Spleen (tissue), 11 donors: ENCODE results near the gene BANF1. TPM values are rescaled to one million over a fixed set of nuclear protein-coding genes. Genes with fewer than 3 reads are reported as not detected.

Source experiments
- DNase-seq: peaks from one replicate; pipeline ENCODE4 v3.0.0-alpha.2; 2020
- H3K27ac ChIP-seq, 8 donors: fragments of 200-600 bp; sonication (generic) in 7 of 8; 1 replicate in 4 of 8; 2 replicates in 4 of 8; pipeline versions ENCODE4 v1.5.0 to v1.8.0; 2016 to 2021; ENCODE audit warnings: inconsistent platforms in 4 of 8, mild to moderate bottlenecking in 4 of 8, moderate library complexity in 1 of 8
- H3K27me3 ChIP-seq, 7 donors: fragments of 200-600 bp; sonication (generic) in 6 of 7; replicated peaks in 1 of 7; 1 replicate in 4 of 7; 2 replicates in 3 of 7; pipeline versions ENCODE4 v1.5.0 to v1.8.0; 2016 to 2021; ENCODE audit warnings: inconsistent platforms in 3 of 7, mild to moderate bottlenecking in 1 of 7
- H3K36me3 ChIP-seq, 6 donors: fragments of 200-600 bp; sonication (generic) in 5 of 6; 1 replicate in 4 of 6; 2 replicates in 2 of 6; pipeline versions ENCODE4 v1.5.0 to v1.8.0; 2016 to 2021; ENCODE audit warnings: inconsistent platforms in 2 of 6
- H3K4me1 ChIP-seq, 6 donors: fragments of 200-600 bp; sonication (generic) in 5 of 6; 1 replicate in 3 of 6; 2 replicates in 3 of 6; pipeline versions ENCODE4 v1.5.0 to v1.8.0; 2016 to 2021; ENCODE audit warnings: inconsistent platforms in 3 of 6
- H3K4me3 ChIP-seq, 8 donors: fragments of 200-600 bp; sonication (generic) in 7 of 8; 1 replicate in 4 of 8; 2 replicates in 4 of 8; pipeline versions ENCODE4 v1.5.0 to v1.8.0; 2016 to 2021; ENCODE audit warnings: inconsistent platforms in 4 of 8, mild to moderate bottlenecking in 4 of 8, moderate library complexity in 2 of 8
- H3K9me3 ChIP-seq, 8 donors: fragments of 200-600 bp; sonication (generic) in 7 of 8; 1 replicate in 4 of 8; 2 replicates in 4 of 8; pipeline versions ENCODE4 v1.5.0 to v1.8.0; 2016 to 2021; ENCODE audit warnings: inconsistent platforms in 4 of 8
- CTCF ChIP-seq, 11 experiments: fragments of 200-600 bp in 7 of 11; fragments of 450-650 bp in 4 of 11; sonication (generic) in 4 of 11; IDR thresholded peaks in 8 of 11; conservative IDR thresholded peaks in 3 of 11; 1 replicate in 7 of 11; 2 replicates in 4 of 11; pipeline versions ENCODE4 v1.4.0 to v1.8.0; 2016 to 2021; ENCODE audit warnings: antibody characterized with exemption in 11 of 11, inconsistent platforms in 4 of 11, mild to moderate bottlenecking in 1 of 11
- POLR2A ChIP-seq, 3 donors: fragments of 450-650 bp; IDR thresholded peaks; one replicate each; pipeline ENCODE4 v1.5.1; 2017; ENCODE audit warnings: antibody characterized with exemption in 3 of 3, mild to moderate bottlenecking in 1 of 3
- POLR2AphosphoS5 ChIP-seq, 3 donors: sonication (generic); formaldehyde crosslinking; IDR thresholded peaks; one replicate each; pipeline ENCODE4 v1.5.1; 2017; ENCODE audit warnings: antibody characterized with exemption in 3 of 3
- WGBS, 5 donors: extraction: QIAGEN DNeasy Blood & Tissue Kit in 3 of 5; methylation state at CpG; one replicate each; pipeline versions ENCODE4 v1.1.5 to v1.1.7; 2013 to 2018; 5-methylcytosine and 5-hydroxymethylcytosine counted together
- intact Hi-C: fragments of 100-400 bp; cut with DNase I; formaldehyde crosslinking; loops from one replicate; pipeline ENCODE4 v1.15.0; 2023; ENCODE audit warnings: low total_unique reads
- polyA plus RNA-seq, 3 donors: library from polyadenylated mRNA; stranded (reverse); fragments of 200-250 nt; gene quantifications; one replicate each; pipeline ENCODE4 v1.2.1, GENCODE V29; 2013
- total RNA-seq, 7 donors: library from RNA; depleted of rRNA in 3 of 7; stranded (reverse); fragments of >200 nt in 3 of 7; fragmentation: NEBNext Ultra II Directional in 4 of 7; extraction: Animal tissue kit (Norgen Biotek cat#: 25700) in 4 of 7; gene quantifications; one replicate each; pipeline versions ENCODE4 v1.1.0 to v1.2.1, GENCODE V29; 2016 to 2021
- donor health status: healthy with polysubstance abuse.
- donor health status: DM: no; HTN: no; CAD: no; lungs with moderate emphysema.
- donor health status: DM: no; HTN: no; CAD: no.
- donor health status: Bipolar disorder and iron deficiency.
- donor health status: healthy.
- donor health status: DM: no; HTN: no; CAD: no.
- donor health status: DM: yes; HTN: yes; CAD: no.

Gene BANF1
- total and polyA plus RNA-seq, 10 donors, result 50.5 to 219 (median 109) TPM

DNA sequence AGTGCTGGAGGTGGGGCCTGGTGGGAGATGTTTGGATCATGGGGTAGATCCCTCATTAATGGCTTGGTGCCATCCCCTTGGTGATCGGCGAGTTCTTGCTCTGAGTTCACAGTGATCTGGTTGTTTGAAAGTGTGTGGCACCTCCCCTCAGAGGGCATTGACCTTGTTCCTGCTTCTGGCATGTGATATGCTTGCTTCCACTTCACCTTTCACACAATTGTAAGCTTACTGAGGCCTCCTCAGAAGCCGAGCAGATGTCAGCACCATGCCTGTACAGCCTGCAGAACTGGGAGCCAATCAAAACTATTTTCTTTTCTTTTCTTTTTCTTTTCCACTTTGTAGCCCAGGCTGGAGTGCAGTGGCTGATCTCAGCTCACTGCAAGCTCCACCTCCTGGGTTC lies 35.0 kb downstream of the BANF1 start:
- WGBS, 5 donors, result 72 to 95% (median 88%) methylated on average over 3 of the region's 3 CpGs
- TF ChIP-seq POLR2A (IDR thresholded peaks at IDR 0.05) (no peak), CTCF (IDR thresholded peaks at IDR 0.05 in 8 of 11, conservative IDR thresholded peaks at IDR 0.05 in 3 of 11) (no peak), POLR2AphosphoS5 (IDR thresholded peaks at IDR 0.05) (no peak)
- intact Hi-C loops, result no loop called here
- Histone ChIP-seq H3K27ac (no peak overlapping the region), H3K36me3 (no peaks in the 10 kb centered on the region), H3K4me1 (no peaks in the 10 kb centered on the region), H3K9me3 (peaks cover 0 to 5% (median 0%) of the 10 kb centered on the region in 8 donors), H3K4me3 (no peak overlapping the region), H3K27me3 (peaks cover 0 to 9% (median 0%) of the 10 kb centered on the region in 7 donors)
- no peak for DNase-seq

DNA sequence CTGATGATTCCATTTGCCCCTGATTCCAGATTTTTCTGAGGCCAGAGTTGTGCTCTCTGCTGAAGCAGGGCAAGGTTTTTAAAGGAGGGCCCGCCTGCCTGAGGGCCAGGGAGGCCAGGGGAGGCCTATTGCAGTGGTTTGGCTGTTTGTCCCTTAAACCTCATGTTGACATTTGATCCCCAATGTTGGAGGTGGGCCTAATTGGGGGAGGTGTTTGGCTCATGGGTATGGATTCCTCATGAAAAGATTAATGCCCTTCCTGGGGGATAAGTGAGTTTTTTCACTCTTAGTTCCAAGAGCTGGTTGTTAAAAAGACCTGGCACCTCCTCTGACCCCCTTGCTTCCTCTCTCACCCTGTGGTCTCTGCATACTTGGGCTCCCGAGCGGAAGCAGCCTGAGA lies 37.5 kb downstream of the BANF1 start:
- TF ChIP-seq CTCF (IDR thresholded peaks at IDR 0.05 in 8 of 11, conservative IDR thresholded peaks at IDR 0.05 in 3 of 11) (no peak), POLR2AphosphoS5 (IDR thresholded peaks at IDR 0.05) (no peak), POLR2A (IDR thresholded peaks at IDR 0.05) (no peak)
- peaks cover 0 to 2% (median under 1%) of the 10 kb centered on the region in 6 donors for H3K4me1 ChIP-seq
- H3K4me3 ChIP-seq, result no peak overlapping the region
- H3K36me3 ChIP-seq, result no peaks in the 10 kb centered on the region
- H3K27me3 ChIP-seq, result peaks cover 0 to 9% (median 0%) of the 10 kb centered on the region in 7 donors
- peaks cover 0 to 5% (median 0%) of the 10 kb centered on the region in 8 donors for H3K9me3 ChIP-seq
- DNase-seq, result no peak
- WGBS, 5 donors, result 84 to 92% (median 88%) methylated on average over 2 to 3 of the region's 3 CpGs
- intact Hi-C loops, result no loop called here
- no peak overlapping the region for H3K27ac ChIP-seq

DNA sequence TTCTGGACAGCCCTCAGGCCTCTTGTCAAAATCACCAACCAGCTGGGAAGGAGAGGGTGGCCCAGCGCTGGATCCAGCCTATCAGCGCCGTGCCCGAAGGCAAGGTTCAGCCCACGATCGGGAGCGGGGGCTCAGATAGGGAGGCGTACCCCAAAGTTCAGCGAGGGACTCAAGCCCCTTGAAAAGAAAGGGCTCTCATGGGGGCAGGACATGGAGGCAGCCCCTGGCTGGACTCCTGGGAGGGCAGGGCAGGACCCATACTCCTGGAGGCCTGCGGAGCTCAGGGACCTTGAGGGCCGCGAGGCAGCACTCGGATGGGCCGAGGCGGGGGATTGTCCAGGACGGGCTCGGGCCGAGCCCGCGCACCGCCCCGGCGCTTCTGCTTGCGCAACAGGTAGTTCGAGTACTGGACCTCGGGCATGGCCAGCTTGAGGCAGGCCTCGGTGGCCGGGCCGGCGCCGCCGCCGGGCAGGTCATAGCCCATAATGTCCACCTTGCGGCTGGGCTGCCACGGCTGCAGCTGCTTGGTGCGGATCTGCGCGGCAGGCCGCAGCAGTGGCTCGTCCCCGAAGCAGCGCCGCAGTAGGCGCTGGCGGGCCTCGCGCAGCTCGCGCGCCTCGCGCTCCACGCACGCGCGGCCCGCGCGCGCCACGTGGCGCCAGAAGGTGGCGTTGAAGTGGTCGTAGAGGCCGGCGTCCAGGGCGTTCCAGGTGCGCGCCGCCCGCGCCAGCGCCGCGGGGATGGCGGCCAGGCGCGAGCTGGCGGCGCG lies 40.1 kb downstream of the BANF1 start:
- Histone ChIP-seq H3K4me1 (peaks cover 6 to 12% (median 8%) of the 10 kb centered on the region in 6 donors), H3K27ac (no peak overlapping the region), H3K27me3 (peaks cover 0 to 6% (median 0%) of the 10 kb centered on the region in 7 donors), H3K36me3 (no peaks in the 10 kb centered on the region), H3K9me3 (no peaks in the 10 kb centered on the region), H3K4me3 (no peak overlapping the region)
- intact Hi-C loops, result no loop called here
- no peak for TF ChIP-seq POLR2AphosphoS5 (IDR thresholded peaks at IDR 0.05)
- no peak for TF ChIP-seq POLR2A (IDR thresholded peaks at IDR 0.05)
- WGBS, 5 donors, result 95 to 98% (median 97%) methylated on average over 58 to 81 of the region's 81 CpGs
- DNase-seq, result peak; percentile 64

DNA sequence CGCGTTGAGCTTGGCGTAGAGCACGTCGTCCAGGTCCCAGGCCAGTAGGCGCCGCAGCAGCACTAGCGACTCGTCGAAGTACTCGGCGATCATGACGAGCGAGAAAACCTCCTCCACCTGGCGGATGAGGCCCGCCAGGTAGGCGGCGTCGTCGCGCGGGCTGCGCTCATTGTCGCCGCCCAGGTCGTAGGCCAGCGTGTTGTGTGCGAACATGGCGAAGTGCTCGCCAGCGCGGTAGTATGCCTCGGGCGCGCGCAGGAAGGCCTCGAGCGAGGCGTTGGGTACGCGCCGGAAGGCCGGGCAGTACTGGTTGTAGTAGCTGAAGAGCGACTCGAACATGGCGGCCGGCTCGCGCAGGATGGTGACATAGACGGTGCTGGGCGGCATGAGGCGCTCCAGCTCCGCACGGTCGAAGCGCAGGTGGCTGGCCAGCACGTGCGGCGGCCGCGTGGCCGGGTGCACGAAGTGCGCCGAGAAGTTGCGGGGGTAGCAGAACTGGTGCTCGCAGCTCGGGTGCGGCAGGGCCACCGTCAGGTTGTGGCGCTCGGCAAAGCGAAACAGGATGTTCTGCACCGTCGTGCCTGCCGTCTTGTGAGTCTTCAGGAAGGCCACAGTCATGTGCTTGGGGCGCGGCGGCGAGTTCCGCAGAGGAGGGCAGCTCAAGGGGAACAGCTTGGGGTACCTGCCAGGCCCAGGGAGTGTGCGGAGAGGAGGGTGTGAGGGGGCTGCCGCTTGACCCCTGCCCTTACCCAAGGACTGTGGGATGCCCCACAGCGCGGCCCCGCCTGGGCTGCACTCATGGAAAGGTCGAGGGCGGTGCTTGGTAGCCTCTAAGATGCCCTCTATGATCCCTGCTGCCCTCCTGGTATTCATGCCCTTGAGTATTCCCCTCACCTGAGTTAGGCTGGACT lies 40.9 kb downstream of the BANF1 start:
- WGBS, 5 donors, result 93 to 97% (median 95%) methylated on average over 78 to 88 of the region's 88 CpGs
- DNase-seq, result peak; percentile 64
- no peaks in the 10 kb centered on the region for H3K9me3 ChIP-seq
- intact Hi-C loops, result no loop called here
- H3K4me1 ChIP-seq, result peaks cover 6 to 12% (median 8%) of the 10 kb centered on the region in 6 donors
- H3K4me3 ChIP-seq, result no peak overlapping the region
- no peak for TF ChIP-seq CTCF (IDR thresholded peaks at IDR 0.05 in 8 of 11, conservative IDR thresholded peaks at IDR 0.05 in 3 of 11)
- TF ChIP-seq POLR2AphosphoS5 (IDR thresholded peaks at IDR 0.05), result no peak
- no peak for TF ChIP-seq POLR2A (IDR thresholded peaks at IDR 0.05)
- H3K36me3 ChIP-seq, result no peaks in the 10 kb centered on the region
- no peak overlapping the region for H3K27ac ChIP-seq
- peaks cover 0 to 14% (median 3%) of the 10 kb centered on the region in 7 donors for H3K27me3 ChIP-seq
